Measurements from ENCODE around the gene SNRK. TPM values are rescaled to one million over a fixed set of nuclear protein-coding genes. Genes with fewer than 3 reads are reported as not detected.
A peak's percentile ranks its signal among the peaks of the same experiment; 100 is the strongest.

The SNRK gene
- total RNA-seq, 1 donor from 2014 or later = 29.7 TPM

DNA sequence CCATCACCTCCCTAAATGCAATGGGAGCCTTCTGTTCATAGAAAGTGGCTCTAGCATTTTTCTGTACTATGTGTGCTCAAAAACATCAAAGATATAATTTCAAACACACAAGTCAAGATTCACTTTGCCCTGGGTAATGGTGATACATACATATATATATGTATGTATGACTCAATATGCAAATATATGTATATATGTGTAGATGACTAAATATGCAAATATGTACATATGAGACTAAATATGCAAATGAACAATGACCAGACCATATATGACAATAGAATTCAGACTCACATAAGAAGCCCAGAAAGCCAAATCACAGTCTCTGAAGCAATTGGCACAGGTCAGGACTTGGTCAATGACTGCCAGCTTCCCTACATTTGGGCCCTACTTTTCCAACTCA lies 36.9 kb upstream of the SNRK start:
- Histone ChIP-seq H3K27me3 (ENCODE audit: control insufficient read depth, insufficient read depth, low read length) (no peaks in the 10 kb centered on the region), H3K4me3 (ENCODE audit: low read depth, low read length) (no peak overlapping the region), H3K36me3 (ENCODE audit: control insufficient read depth, insufficient read depth, low read length) (no peaks in the 10 kb centered on the region)
- FAIRE-seq = no peak
- TF ChIP-seq, protein P1, sequence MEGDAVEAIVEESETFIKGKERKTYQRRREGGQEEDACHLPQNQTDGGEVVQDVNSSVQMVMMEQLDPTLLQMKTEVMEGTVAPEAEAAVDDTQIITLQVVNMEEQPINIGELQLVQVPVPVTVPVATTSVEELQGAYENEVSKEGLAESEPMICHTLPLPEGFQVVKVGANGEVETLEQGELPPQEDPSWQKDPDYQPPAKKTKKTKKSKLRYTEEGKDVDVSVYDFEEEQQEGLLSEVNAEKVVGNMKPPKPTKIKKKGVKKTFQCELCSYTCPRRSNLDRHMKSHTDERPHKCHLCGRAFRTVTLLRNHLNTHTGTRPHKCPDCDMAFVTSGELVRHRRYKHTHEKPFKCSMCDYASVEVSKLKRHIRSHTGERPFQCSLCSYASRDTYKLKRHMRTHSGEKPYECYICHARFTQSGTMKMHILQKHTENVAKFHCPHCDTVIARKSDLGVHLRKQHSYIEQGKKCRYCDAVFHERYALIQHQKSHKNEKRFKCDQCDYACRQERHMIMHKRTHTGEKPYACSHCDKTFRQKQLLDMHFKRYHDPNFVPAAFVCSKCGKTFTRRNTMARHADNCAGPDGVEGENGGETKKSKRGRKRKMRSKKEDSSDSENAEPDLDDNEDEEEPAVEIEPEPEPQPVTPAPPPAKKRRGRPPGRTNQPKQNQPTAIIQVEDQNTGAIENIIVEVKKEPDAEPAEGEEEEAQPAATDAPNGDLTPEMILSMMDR (IDR thresholded peaks at IDR 0.05; ENCODE audit: insufficient read depth, low read length, severe bottlenecking) = no peak
- peak; percentile 13 for DNase-seq (ENCODE audit: low read depth)

DNA sequence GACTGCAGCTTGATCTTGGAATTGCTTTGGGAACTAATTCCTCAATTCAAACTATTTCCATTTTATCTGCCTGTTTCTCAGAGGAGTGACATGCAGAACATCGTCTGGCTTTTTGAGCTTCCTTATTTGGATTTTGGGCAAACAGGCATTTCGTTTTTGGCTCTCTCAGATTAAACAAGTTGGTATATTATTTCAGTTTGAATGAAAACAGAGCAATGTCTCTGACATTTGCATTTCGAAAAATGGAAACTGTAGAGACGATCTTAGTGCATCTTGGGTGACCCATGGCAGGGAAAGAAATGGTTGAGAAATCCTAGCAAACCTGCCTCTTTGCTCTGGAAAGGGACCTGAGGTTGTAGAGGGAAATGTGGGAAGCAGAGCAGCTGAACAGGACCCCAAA lies 33.0 kb upstream of the SNRK start:
- TF ChIP-seq, protein P1 (IDR thresholded peaks at IDR 0.05; ENCODE audit: insufficient read depth, low read length, severe bottlenecking) = no peak
- no peaks in the 10 kb centered on the region for H3K27me3 ChIP-seq (ENCODE audit: control insufficient read depth, insufficient read depth, low read length)
- FAIRE-seq = no peak
- no peaks in the 10 kb centered on the region for H3K36me3 ChIP-seq (ENCODE audit: control insufficient read depth, insufficient read depth, low read length)
- no peak for DNase-seq (ENCODE audit: low read depth)
- no peak overlapping the region for H3K4me3 ChIP-seq (ENCODE audit: low read depth, low read length)

DNA sequence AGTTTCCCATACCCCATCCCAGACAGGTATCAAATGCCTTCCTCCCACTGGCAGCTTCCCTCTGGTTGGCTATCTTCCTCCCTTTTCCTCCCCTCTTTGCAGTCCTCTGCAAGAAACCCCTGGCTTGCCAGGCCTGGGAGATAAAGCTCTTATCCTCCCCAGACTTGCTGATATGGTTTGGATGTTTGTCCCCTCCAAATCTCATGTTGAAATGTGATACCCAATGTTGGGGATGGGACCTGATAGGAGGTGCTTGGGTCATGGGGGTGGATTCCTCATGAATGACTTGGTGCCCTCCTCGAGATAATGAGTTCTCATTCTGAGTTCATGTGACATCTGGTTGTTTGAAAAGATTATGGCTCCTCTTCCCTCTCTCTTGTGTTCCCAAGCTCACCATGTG lies 32.2 kb upstream of the SNRK start:
- DNase-seq (ENCODE audit: low read depth) (no peak), FAIRE-seq (no peak)
- TF ChIP-seq, protein P1 (IDR thresholded peaks at IDR 0.05; ENCODE audit: insufficient read depth, low read length, severe bottlenecking) = no peak
- Histone ChIP-seq H3K4me3 (ENCODE audit: low read depth, low read length) (no peak overlapping the region), H3K27me3 (ENCODE audit: control insufficient read depth, insufficient read depth, low read length) (no peaks in the 10 kb centered on the region), H3K36me3 (ENCODE audit: control insufficient read depth, insufficient read depth, low read length) (no peaks in the 10 kb centered on the region)

DNA sequence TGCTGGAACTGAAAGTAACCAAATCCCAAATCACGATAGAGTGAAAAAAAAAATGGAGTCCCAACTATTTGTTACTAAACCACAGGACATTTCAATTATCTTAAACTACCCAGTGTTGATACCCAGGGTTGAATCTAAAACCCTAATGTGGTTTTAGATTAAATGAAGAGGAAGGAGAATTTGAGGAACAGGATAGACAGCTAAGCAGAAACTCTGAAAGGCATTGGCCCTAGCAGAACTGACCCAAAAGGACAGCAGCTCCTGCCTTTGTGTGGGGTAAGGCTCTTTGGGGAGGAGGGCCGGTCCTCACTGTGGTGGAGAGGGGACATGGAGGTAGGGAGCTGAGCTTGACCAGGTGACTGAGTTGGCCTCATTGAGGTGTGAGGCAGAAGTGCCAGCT lies 30.7 kb upstream of the SNRK start:
- FAIRE-seq = no peak

DNA sequence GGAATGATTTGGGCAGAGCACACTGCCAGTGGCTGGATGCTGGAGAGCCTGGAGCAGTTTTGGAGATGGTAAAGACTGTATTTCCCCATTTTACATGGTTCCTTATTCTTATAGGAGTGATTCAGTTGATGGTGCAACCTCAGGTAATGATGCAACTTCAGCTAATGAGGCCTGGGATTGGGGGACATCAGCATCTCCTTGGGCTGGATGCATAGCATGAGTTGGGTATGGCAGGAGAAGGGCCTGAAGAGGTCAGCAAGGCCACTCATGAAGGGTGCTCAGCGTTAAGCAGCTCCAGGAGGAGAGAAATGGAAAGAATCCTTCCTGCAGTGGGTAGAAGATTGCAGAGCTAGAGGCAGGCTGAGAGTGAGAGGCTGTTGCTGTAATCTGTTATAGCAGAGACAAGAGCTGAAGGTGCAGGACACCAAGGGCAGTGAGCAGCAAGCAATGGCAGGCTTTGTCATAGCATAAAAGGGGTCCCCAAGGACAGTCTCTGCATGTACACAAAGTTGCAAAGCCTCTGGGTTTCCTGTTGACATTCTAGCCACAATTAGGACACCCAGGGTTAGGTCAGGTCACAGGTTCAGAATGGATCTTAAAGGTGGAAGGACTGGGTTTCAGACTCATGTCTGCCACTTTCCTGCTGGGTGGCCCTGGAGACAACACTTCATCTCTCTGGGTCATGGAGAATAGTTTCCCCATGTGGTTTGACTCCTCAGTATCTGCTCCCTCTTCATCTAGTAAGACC lies 29.5 kb upstream of the SNRK start:
- Histone ChIP-seq H3K36me3 (ENCODE audit: control insufficient read depth, insufficient read depth, low read length) (no peaks in the 10 kb centered on the region), H3K4me3 (ENCODE audit: low read depth, low read length) (no peak overlapping the region), H3K27me3 (ENCODE audit: control insufficient read depth, insufficient read depth, low read length) (no peaks in the 10 kb centered on the region)
- DNase-seq (ENCODE audit: low read depth) (peak; percentile 43), FAIRE-seq (peak; percentile 18)
- TF ChIP-seq, protein P1 (IDR thresholded peaks at IDR 0.05; ENCODE audit: insufficient read depth, low read length, severe bottlenecking) = no peak

More for the DNA sequence above, 30.7 kb upstream of the SNRK start:
- H3K27me3 ChIP-seq (ENCODE audit: control insufficient read depth, insufficient read depth, low read length) = no peaks in the 10 kb centered on the region
- H3K36me3 ChIP-seq (ENCODE audit: control insufficient read depth, insufficient read depth, low read length) = no peaks in the 10 kb centered on the region
- no peak for DNase-seq (ENCODE audit: low read depth)
- TF ChIP-seq, protein P1 (IDR thresholded peaks at IDR 0.05; ENCODE audit: insufficient read depth, low read length, severe bottlenecking) = no peak
- no peak overlapping the region for H3K4me3 ChIP-seq (ENCODE audit: low read depth, low read length)

DNA sequence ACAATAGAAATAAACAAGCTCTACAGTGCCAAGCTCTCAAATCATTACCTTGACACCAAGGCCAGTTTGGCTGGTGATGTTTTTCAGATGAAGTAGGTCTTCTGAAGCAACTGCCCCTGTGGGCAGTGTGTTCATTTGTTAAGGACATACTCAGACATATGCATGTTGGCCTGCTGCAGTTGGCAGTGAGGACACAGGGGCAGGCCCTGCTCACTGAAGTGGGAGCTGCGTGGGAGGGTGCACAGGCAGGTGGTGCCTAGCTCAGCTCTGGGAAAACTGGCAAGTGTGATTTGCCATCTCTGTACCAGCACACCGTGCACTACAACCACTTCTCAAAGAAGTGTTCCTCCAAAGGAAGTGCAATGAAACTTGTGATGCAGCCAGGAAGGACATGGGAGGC lies 28.5 kb upstream of the SNRK start:
- Histone ChIP-seq H3K36me3 (ENCODE audit: control insufficient read depth, insufficient read depth, low read length) (no peaks in the 10 kb centered on the region), H3K27me3 (ENCODE audit: control insufficient read depth, insufficient read depth, low read length) (no peaks in the 10 kb centered on the region), H3K4me3 (ENCODE audit: low read depth, low read length) (no peak overlapping the region)
- DNase-seq (ENCODE audit: low read depth) (no peak), FAIRE-seq (peak; percentile 50)
- TF ChIP-seq, protein P1 (IDR thresholded peaks at IDR 0.05; ENCODE audit: insufficient read depth, low read length, severe bottlenecking) = no peak

All from bronchial epithelial cell (primary cell).